DOHH2 (cell line): ENCODE measurements around the gene ROGDI.

Source experiments
- CTCF ChIP-seq: fragments of 200-600 bp; sonication (generic); IDR thresholded peaks from one replicate; pipeline ENCODE4 v1.5.1; 2014; ENCODE audit warnings: antibody characterized with exemption, mild to moderate bottlenecking, low read depth, low read length; ENCODE audit not compliant: poor library complexity, severe bottlenecking
- EZH2phosphoT487 ChIP-seq: fragments of 200-600 bp; sonication (generic); IDR thresholded peaks from 2 replicates; pipeline ENCODE4 v1.6.1; 2017; ENCODE audit warnings: borderline replicate concordance, mild to moderate bottlenecking, antibody characterized with exemption, low read length, moderate library complexity, mixed read lengths

- TF ChIP-seq CTCF (no peak), EZH2phosphoT487 (no peak)
These were observed 22.2 kb downstream of the ROGDI start for GRCh38 chr16:4780235-4780634.
